Esophagus mucosa (tissue), 1 donor: Measurements from ENCODE around the gene FAM200B. TPM values are rescaled to one million over a fixed set of nuclear protein-coding genes. Genes with fewer than 3 reads are reported as not detected.
"Not testable (repeated sequence)": the region's sequence is repeated elsewhere in the genome, so short reads cannot be mapped to it uniquely, and the experiment has no call there.

Experiments
- ATAC-seq: fragments of 200-7000 bp; cut with Tn5 transposase; one replicate; pipeline ENCODE4 v1.9.1; 2020
- total RNA-seq: library from RNA; stranded (reverse); gene quantifications from one replicate; pipeline ENCODE4 v1.2.4, GENCODE V29; 2023
- donor health status: DM: yes; HTN: yes; CAD: no.

FAM200B gene
- total RNA-seq, 1 donor from 2014 or later = 24.3 TPM

DNA sequence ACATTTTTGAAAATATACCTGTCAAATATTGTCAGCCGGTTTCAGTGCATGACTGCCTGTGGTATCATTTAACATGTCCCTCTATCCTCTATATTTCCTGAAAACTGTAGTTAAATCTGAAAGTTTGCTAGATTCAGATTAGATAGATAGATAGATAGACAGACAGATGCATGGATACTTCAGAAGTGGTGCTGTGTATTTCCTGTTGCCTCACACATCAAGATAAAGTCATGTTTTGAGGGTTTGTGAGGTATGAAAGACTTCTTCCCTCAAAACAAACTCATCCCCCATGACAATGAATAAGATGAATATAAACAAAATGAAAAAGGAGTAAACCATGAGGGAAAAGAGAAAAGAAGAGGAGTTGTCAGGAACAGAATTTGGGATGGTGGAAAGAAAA lies 15.2 kb downstream of the FAM200B start:
- no peak for ATAC-seq

DNA sequence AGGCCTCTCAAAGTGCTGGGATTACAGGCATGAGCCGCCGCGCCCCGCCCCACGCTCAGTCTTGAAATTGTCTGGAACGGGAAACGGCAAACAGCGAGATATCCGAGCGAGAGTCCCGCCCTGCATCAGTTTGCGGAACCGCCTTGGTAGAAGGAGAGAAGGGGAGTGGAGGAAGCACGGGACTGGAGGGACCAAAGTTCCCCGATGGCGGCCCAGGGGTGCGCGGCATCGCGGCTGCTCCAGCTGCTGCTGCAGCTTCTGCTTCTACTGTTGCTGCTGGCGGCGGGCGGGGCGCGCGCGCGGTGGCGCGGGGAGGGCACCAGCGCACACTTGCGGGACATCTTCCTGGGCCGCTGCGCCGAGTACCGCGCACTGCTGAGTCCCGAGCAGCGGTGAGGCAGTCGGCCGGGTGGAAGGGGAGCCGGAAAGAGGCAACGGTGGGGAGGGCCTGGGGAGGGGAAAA lies 21.3 kb downstream of the FAM200B start, which contains the start of gene BST1:
Gene BST1, plus strand, starts transcription at position 125 of the 463 bp plus-strand sequence. Its CDS starts 80 bp downstream, at position 205.
- peak; percentile 61 for ATAC-seq

DNA sequence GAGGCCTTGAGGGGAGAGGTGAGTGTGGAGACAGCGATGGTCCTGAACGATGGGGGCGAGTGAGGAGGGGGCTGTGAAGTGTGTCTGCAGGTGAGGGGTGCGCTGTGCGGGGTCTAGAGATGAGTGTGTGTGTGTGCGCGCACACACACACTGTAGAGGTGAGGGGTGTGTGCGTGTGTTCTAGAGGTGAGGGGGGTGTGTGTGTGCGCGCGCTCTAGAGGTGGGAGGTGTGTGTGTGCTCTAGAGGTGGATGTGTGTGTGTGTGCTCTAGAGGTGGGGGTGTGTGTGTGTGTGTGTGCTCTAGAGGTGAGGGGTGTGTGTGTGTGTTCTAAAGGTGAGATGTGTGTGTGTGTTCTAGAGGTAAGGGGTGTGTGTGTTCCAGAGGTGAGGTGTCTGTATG lies 21.8 kb downstream of the FAM200B start:
- ATAC-seq = peak; percentile 21

DNA sequence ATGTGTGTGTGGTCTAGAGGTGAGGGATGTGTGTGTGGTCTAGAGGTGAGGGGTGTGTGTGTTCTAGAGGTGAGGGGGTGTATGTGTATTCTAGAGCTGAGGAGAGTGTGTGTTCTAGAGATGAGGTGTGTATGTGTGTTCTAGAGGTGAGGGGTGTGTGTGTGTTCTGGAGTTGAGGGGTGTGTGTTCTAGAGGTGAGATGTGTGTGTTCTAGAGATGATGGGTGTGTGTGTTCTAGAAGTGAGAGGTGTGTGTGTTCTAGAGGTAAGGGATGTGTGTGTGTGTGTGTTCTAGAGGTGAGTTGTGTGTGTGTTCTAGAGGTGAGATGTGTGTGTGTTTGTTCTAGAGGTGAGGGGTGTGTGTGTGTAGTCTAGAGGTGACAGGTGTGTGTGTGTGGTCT lies 22.5 kb downstream of the FAM200B start:
- ATAC-seq = no peak

DNA sequence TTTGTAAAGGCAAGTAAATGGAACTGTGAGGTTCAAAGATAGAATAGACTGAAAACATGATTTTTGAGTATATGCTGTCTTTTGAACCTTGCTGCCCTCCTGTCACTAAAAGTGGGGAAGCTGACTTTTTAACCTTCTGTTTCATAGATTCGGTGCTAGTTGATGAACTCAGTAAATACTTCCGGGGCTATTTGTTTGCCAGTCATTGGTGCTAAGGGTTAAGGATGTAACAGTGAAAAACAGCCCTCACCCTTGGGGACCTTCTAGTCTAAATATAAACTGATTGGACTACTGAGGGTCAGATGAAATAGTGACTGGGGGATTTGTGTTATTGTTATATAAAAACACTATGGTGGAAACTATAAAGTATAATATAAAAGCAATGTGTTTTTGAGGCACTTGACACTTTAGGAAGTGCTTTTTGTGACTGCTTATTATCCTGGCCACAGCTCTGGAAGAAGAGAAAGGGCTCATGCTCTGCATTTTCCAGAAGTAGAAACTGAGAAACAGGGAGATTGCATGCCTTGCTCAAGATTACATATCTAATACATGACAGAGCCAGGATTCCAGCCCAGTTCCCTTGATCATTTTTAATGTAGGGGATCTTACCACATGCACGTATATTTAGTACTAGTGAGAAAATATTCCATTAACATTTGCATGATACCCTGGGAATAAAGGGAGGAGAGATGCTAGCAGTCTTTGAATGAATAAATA lies 25.2 kb downstream of the FAM200B start:
- no peak for ATAC-seq

DNA sequence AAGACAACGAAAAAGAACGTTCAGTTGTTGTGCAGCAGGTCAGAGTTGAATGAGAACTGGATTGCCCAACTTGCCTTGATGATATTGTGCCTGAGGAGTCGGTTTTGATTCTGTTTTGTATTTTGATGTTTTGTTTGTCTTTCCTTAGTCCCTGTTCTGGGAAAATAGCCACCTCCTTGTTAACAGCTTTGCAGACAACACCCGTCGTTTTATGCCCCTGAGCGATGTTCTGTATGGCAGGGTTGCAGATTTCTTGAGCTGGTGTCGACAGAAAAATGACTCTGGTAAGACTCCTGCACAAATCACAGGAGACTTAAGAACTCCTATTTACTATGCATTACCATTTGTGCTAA lies 25.7 kb downstream of the FAM200B start:
- ATAC-seq = no peak

DNA sequence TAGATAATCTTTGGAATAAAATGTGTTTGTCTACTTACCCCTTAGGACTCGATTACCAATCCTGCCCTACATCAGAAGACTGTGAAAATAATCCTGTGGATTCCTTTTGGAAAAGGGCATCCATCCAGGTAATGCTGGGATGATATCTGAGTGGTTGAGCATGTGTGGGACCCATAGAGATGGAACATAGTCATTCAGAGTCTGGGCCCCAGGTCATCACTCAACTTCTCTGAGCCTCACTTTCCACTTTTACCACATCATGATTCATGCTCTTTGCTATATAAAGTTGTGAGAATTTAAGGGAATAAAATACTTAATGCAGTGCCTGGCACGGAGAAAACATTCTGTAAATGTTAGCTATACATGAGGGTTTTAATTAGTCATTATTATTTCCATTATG lies 30.1 kb downstream of the FAM200B start:
- no peak for ATAC-seq

DNA sequence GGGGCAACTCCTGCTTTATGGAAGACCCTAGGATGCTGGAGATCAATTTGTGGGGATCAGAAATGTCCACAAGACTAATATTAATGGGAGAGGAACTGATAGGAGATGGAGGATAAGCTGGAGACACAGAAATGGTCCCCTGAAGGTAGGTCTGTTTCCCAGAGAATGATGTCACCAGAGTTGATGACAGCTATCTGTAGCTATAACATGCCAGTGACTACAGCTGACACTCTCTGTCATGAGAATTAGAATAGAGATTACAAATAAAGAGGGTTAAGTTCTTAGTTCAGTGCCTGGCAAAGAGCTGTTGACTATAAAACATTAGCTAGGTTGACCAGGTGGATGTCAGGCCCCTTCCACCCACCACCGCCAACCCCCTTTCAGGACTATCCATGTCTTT lies 30.6 kb downstream of the FAM200B start:
- ATAC-seq = no peak

DNA sequence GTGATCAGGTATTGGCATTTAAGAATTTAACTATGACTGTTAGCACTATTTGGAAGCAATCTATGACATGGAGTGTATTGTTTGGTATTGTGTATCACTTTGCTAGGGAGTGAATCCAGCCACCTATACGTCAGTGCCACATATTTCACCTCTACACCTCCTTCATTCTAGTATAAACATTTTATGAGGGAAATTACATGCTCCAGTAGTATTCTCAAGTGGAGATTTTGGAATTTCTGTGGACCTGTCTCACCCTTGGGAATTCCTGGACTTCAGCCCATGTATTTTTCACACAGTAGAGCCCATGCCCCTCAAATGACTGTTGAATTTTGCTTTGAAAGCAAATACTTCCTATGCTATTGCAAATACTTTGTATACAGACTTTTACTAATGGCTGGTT lies 32.5 kb downstream of the FAM200B start:
- no peak for ATAC-seq

DNA sequence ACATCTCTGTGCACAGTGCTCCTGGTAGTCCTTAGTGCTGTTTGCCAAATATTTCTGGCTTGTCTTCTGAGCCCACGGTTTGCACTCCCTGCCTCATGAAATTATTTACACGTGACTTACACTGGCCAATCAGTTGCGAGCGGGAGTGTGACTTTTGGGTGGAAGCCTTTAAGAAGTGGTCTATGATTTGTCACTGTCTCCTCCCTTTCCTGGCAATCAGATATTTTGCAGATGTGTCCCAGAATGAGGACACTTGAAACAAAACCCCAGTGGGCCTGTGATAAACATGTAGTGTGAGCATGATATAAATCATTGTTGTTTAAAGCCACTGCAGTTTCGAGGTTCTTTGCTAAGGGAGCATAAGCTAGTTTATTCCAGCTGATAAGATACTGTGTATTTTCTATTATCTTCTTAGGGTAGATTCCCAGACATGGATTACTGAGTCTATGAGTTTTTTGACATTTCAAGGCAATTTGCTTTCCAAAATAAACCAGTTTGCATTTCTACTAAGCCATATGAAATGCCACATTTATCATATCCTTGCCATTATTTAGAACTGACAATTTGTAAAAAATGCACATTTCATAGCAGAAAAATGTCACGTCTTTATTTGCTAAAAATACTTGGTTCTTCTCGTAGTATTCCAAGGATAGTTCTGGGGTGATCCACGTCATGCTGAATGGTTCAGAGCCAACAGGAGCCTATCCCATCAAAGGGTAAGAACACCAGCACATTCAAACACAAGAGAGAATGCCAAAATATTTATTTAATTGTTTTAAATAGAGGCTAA lies 33.2 kb downstream of the FAM200B start:
- no peak for ATAC-seq

DNA sequence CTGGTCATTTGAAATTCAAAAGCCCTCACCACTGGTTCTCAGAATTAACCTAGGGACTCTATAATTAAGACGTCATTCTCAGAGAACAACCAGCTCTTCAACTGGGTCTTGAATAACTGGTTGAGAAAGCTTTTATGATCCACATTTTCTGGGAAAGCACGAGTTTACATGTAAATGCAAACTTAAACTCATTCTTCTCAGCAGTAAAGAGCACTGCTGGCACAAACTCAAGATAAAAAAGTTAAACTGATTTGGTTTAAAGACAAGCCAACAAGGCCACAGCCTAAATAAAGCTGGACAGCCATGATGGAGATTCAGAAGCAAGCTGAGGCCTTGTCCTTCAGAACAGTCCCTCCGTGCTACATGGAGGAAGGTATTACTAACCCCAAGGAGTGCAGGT lies 34.5 kb downstream of the FAM200B start:
- ATAC-seq = no peak

DNA sequence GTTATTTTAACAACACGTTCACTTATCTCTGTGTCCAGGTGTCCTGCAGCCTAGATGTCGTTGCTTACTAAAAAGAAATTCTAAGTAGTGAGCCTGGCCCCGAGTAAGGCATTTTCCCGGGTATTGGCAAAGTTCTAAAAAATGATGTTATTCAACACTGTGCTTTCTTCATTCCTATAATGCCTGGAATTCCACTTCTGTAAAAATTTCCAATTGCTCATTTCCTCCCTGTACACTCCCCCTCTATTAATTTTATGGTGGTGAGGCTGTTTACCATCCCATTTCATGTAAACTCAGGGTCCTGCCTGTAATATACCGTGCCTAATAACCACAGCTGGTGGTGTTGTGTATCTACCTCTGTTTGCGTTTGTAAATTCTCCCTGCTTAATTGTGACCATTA lies 35.5 kb downstream of the FAM200B start:
- ATAC-seq = no peak

DNA sequence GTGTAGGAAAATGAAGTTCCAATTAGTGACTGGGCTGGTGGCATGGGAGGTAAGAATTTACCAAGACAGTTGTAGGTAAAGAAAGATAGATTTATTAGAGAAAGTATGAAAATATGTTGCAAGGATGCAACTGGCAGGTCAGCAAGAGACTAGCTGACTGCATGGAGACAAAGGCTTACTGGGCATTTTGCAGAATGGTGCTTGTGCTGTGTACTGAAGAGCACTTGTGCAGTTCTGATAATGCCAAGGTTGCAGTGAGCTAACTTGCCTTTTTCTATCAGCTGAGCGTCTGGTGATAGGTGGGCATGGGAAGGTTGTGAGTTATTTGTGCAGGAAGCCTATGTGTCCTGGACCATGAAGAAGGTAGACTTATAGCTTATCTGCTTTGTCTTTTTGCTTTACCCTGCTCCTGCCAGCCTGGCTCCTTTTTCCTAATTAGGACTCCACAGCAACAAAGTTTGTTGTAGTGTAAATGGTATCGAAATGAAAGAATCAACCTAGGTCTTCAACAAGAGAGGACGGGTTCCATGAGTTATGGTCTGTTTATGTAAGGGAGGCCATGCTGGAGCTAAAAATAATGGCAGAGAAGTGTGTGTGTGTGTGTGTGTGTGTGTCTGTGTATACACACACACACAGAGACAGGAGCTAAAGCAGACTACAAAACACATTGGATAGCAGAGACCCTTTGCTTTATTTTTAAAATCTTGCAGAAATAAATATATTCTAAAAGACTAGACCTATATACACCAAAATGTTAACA lies 36.2 kb downstream of the FAM200B start:
- no peak for ATAC-seq

DNA sequence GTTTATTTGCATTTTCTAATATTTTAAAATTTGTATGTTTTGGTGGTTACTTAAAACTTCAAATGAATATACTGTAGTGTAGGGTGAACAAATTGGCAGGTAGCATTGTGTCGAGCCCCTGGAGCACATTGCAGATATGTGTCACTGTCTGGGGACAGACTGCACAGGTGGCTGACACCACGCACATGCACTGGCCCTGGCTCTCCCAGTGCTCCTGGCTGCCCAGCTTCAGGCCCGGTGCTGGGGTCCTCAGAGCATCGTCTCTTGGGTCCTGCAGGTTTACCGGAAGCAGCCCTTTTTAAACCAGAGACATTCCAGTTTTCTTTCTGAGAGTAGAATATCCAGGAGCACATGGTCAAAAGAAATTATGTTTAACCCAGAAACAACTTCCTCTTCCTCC lies 36.8 kb downstream of the FAM200B start:
- ATAC-seq = no peak

DNA sequence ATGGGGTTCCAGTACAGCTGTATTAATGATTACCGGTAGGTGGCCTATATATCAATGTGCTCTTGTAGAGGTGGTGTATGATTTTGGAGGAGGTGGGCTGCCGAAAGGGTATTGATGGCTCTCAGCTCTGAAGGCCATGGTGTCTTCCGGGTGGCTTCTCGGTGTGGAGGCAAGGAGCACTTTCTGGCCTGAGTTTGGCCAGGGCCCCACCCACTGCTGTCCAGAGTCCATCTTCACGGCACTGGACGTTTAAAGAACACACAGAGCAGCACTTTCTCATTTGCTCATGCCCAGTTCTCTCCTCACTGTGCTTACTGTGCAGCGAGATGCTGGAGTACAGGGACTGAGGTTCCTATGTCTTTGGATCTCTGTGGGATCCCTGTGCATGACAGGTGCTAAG lies 37.3 kb downstream of the FAM200B start:
- no peak for ATAC-seq

DNA sequence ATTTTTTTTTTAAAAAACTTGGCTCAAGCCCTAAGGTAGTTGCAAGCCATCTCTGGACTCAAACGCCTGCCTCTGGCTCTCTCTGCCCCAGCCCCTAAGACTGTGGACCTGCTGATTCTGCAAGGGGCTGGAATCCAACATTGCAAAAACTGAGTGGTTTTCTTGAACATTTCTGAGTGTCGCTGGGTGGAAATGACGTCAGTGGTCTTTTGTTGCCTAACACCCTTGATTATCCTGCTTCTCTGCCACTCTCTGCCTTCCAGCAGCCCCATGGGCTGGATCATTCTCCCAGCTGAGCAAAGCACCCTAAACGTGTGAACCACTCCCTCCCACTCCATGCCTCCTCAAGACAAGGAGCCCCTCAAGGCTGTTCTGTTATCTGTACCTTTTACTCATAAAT lies 37.9 kb downstream of the FAM200B start:
- no peak for ATAC-seq

DNA sequence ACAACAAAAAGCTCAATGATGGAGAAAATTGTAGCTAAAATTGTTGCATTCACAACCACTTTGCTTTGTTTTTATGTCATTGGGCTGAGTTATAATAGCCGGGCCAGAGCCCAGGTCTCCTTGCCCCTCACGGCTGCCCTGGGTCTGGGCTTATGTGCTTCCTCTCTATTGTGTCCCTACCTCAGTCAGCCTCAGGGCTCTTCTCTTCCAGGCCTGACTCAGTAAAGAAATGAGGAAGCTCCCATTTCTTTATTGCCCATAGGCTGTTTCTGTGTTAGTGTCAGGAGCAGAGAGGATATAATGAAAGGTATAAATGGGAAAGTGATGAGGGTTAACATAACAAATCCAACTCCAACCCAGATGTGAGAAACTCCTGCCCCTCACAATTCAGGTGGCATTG lies 39.2 kb downstream of the FAM200B start:
- no peak for ATAC-seq

DNA sequence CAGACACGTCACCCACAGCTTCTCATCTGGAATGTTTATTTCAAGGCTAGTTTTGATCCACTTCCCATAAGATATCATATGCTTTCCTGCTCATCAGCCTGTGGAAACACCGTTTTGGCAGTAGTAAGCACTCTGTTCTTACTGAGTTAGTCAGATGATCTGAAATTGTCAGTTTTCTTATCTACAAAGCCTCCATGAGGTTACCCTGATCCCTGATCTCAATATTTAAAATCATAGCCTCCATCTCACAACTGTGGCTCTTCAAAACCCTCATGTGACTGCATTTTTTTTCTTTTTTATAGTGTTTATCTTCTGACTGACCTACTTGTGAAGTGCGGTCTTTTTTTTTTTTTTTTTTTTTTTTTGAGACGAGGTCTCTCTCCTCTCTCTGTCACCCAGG lies 44.0 kb downstream of the FAM200B start:
- no peak for ATAC-seq

DNA sequence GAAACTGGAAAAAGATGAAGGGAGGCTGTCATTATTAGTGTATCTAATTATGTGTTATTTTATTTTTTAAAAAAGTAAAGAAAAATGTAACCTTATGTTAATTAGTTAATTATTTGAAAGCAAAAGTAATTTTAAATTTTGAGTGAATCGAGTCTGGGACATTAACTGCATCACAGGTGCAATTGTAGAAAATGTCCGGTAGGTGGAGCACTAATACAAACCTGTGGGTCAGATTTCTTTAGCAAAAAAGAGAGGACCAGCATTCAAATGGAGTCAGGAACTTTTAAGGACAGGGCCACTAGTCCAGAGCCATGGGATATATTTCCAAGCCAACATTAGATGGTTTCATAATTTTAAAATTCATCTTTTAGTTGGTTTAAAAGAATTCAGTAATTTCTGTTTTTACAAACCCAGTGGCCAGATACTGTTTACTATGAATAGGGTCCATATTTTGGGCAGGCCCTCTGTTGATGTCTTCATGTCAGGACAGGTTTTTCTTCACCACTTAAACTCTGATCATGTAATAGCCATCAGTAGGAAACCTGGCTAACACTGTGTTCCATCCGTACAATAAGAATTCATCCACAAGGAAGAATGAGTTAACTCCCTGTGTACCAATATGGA lies 48.4 kb downstream of the FAM200B start:
- ATAC-seq = no peak

DNA sequence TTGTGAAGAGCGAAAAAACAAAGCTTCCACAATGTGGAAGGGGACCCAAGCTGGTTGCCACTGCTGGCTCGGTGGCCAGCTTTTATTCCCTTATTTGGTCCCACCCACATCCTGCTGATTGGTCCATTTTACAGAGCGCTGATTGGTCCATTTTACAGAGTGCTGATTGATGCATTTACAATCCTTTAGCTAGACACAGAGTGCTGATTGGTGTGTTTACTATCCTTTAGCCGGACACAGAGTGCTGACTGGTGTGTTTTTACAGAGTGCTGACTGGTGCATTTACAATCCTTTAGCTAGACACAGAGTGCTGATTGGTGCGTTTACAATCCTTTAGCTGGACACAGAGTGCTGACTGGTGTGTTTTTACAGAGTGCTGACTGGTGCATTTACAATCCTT lies 51.4 kb downstream of the FAM200B start:
- not testable (repeated sequence) for ATAC-seq

DNA sequence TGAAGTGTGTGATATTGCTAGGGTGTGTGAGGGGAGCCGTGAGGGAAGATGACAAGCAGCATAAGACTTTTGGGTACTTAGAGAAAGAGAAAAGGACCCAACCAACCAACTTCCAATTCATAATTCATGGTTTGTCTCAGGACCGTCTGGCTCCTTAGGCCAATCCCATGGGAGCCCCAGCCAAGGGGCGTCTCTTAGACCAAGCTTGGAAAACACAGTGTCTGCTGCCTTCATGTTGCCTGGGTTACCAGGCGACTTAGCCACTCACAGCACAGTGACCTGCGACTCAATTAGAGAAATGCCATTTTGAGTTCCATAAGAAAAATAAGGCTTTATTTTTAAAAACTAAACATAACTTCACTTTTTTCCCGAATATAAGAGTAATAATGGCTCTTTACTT lies 53.9 kb downstream of the FAM200B start:
- no peak for ATAC-seq

DNA sequence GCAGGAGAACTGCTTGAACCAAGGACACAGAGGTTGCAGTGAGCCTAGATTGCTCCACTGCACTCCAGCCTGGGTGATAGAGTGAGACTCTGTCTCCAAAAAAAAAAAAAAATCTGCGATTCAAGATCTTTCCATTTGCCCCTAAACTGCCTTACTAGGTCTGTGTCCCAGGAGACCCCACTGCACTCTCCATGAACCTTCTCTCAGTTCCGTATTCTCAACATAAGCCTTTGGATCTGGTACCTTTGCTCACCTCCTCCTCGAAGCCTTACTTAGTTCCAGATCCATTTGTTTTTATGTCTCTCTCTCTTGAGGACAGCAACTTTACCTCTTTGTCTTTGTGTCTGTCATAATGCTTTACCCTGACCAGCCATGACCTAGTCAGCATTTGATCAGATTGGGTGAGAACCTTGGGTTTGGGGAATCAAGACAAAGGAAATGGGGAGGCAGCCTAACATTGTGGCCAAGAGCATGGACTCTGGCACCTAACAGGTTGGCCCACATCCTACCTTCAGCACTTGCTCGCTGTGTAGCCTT lies 55.0 kb downstream of the FAM200B start:
- ATAC-seq = no peak

DNA sequence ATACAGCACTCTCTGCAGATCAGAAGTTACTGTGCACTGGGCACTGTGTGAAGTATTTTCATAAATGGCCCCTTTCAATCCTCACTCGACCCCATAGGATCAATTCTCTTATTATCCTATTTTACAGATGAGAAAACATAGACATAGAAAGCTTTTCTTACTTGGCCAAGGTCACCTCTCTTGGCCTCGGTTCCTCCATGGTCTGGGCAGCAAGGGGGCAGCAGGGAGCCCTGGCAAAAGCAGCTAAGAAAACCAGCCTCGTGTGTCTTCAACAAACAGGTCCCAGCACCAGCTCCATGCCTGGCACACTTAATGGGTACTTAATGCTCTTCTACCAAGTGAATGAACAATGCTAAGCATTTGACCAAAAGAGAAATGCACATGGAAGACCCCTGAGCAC lies 55.6 kb downstream of the FAM200B start:
- no peak for ATAC-seq
